Measurements from ENCODE around the gene SCAMP4. TPM values are rescaled to one million over a fixed set of nuclear protein-coding genes. Genes with fewer than 3 reads are reported as not detected.
"Not testable (repeated sequence)": the region's sequence is repeated elsewhere in the genome, so short reads cannot be mapped to it uniquely, and the experiment has no call there.

The SCAMP4 gene
- total RNA-seq, 1 experiment from 2014 or later = 33.0 TPM

DNA sequence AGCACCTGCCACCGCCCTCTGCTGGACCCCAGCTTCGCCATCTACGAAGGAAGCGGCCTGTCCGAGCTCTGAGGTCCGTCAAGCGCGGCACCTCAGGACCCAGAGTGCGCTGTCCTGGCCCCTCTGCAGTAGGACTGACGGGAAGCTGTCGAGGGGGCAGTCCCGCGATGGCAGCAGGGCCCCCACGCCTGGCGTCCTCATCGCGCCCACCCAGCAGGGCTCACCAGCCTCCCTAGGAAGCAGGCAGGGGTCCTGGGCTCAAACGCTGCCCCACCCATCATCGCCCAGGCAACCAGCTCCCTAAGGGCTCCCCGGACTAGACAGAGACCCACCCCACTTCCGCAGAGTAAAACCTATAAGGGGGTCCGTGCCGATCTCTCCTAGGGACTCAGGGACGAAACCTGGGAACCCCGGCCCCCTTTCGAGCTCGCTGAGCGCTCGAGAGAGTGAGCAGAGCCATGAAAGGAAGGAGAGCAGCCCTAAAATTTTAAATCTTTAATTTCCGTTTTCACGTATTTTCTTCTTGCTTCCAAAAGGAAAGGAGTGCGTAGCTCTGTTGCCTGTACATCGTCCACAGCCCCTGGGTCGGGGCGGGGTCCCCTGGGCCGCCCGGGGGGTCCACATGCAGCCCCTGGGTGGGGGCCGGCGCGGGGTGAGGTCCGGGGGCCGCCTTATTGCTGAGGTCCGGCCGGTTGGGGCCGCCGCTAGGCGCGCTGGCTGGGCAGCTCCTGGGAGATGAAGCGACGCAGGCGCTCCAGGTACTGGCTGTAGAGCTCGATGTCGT is 28.5 kb upstream of the SCAMP4 start:
- H3K27me3 ChIP-seq, H3K36me3 ChIP-seq, DNase-seq, H3K9me3 ChIP-seq: not testable (repeated sequence)
- H3K4me3 ChIP-seq = peak overlapping the region; percentile 90

DNA sequence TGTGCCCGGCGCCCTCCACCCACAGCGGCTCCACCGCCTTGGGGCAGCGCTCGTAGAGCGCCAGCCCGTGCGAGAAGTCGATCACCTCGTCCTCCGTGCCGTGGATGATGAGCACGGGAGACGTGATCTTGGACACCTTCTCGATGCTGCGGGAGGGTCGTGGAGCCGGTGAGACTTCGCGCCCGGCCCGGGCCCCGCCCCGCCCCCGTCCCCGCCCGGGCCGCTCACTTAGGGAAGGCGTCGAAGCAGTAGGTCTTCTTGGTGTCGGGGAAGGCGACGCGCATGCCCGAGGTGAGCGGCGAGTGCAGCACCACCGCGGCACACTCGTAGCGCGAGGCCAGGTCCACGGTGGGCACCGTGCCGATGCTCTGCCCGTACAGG is 27.9 kb upstream of the SCAMP4 start:
- not testable (repeated sequence) for H3K9me3 ChIP-seq, DNase-seq, H3K27me3 ChIP-seq, H3K4me3 ChIP-seq, H3K36me3 ChIP-seq

DNA sequence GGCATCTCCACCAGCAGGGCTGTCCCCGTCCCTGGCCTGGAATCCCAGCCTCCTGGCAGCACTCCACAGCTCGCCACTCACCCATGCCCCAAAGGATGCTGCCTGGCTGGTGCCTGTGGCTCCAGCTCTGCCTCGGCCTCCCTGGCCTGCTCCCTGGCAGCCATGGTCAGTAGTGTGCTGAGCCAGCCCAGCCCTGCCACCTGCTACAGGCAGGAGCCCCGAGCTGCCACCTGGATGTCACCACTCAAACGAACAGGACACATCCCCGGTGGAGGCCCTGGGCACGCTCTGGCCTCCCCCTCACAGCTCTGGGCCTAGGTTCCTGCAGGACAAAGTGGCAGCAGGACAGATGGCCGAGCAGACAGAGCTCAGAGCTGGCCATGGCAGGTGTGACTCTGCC is 26.6 kb upstream of the SCAMP4 start:
- not testable (repeated sequence) for DNase-seq, H3K27me3 ChIP-seq, H3K9me3 ChIP-seq, H3K36me3 ChIP-seq, H3K4me3 ChIP-seq

DNA sequence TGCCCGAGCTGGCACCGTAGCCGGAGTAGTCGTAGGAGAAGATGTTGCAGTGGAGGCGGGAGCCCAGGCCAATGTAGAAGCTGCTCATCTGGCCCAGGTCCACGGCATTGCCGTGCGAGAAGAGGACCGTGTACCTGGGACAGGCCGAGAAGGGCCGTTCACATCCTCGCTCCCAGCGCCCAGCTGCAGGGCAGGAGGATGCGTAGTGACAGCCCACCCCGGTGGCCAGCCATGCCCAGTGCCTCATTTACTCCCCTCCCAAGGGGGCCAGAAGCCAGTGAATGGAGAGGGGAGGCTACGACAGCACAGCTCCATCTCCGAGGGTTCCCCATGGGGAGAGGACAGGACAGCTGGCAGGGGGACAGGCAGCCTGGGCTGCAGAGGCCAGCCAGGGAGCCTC is 25.2 kb upstream of the SCAMP4 start:
- not testable (repeated sequence) for H3K9me3 ChIP-seq, H3K27me3 ChIP-seq, H3K36me3 ChIP-seq, H3K4me3 ChIP-seq, DNase-seq

DNA sequence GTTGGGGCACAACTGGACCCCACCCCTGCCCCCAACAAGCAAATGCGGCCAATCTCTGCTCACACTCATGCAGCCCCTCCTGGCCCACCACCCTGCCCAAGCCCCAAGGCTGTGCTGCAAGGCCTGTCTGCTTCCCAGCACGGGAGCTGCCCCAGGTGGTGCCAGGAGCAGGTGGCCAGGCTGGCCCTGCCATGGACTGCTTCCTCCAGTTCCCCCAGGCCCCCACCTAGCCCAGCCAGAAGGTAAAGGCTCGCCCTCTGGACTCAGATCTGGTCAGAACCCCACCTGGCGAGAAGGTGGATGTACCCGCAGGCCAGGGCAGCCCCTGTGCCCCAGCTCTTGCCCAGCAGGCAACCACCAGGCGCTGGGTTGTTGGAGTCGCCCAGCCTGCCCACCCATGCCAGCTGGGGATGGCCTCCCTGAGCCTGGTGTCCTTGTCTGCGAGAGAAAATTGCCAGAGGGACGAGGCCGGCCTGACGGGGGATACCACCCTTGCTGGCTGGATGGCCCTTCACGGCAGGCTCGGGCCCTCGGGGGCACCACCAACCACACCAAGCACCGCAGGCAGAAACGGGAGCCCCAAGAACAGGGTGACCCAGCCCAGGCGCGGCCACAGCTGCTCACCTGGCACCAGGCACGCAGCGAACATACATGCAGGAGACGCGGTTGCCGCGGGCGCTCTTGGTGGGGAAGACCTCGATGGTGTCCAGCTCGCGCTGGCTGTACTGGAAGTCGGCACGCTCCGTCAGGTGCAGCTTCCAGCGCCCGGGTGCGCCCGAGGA is 24.4 kb upstream of the SCAMP4 start:
- no peak overlapping the region for H3K4me3 ChIP-seq
- H3K9me3 ChIP-seq = no peaks in the 10 kb centered on the region
- DNase-seq = no peak
- no peaks in the 10 kb centered on the region for H3K36me3 ChIP-seq
- no peaks in the 10 kb centered on the region for H3K27me3 ChIP-seq

DNA sequence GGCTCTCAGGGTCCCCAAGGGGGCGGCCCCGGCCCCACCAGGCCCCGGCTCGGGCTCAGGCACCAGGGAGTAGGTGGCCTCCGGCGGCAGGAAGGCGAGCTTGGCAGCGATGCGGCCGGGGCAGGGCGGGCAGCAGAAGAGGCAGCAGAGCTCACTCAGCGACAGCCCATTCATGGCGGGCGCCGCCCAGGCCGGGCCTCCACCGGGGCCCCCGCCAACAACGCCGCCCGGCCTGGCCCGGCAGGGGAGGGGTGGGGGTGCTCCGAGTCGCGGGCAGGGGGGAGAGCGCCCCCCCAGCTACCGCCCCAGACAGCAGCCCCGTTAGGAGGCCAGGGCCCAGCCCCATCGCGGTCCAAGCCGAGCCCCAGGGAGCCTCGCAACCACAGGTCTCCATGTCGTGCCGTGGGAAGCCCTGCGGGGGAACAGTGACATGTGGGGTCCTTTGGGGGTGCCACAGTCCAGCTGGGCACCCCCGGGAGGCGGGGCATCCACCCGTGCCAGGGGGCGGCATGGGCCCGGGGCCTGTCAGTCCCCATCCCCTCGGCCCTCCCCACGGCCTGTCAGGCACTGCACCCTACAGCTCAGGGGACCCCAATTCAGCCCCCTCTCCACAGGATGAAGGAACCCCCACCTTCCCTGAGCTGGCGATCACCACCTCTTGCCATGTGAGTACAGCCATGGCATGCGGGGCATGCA is 23.7 kb upstream of the SCAMP4 start:
- not testable (repeated sequence) for H3K27me3 ChIP-seq, H3K36me3 ChIP-seq, H3K4me3 ChIP-seq, DNase-seq, H3K9me3 ChIP-seq

DNA sequence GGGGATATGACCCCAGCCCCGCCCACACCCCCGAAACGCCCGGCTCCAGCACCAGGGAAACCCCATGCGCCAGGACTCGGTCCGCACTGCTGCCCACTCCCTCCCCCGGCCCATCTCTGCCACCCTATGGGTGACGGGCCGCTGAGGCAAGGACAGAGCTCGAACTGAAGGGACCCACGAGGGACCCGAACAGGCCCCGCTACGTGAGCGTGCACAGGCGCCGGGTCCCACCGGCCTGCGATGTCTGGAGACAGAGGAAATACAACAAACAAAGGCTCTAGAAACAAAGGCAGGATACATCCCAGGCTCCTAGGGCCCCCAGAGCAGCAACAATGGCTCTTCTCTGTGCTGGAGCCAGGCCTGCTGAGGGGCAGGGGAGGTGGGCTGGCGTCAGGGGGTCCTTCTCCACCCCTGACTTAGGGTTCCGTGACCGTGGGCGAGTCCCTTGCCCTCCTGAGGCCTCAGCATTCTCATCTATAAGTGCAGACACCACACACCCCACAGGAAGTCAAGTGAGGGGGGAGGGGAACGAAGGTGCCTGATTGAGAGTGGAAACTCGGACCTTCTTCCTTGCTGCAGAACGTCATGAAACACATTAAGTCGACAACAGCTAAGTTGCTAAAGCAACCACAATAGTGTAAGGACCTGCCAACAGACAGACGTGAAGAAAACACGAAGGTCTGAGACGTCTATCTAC is 23.0 kb upstream of the SCAMP4 start:
- no peak overlapping the region for H3K4me3 ChIP-seq
- H3K27me3 ChIP-seq = no peaks in the 10 kb centered on the region
- H3K9me3 ChIP-seq = no peaks in the 10 kb centered on the region
- H3K36me3 ChIP-seq = no peaks in the 10 kb centered on the region
- no peak for DNase-seq

DNA sequence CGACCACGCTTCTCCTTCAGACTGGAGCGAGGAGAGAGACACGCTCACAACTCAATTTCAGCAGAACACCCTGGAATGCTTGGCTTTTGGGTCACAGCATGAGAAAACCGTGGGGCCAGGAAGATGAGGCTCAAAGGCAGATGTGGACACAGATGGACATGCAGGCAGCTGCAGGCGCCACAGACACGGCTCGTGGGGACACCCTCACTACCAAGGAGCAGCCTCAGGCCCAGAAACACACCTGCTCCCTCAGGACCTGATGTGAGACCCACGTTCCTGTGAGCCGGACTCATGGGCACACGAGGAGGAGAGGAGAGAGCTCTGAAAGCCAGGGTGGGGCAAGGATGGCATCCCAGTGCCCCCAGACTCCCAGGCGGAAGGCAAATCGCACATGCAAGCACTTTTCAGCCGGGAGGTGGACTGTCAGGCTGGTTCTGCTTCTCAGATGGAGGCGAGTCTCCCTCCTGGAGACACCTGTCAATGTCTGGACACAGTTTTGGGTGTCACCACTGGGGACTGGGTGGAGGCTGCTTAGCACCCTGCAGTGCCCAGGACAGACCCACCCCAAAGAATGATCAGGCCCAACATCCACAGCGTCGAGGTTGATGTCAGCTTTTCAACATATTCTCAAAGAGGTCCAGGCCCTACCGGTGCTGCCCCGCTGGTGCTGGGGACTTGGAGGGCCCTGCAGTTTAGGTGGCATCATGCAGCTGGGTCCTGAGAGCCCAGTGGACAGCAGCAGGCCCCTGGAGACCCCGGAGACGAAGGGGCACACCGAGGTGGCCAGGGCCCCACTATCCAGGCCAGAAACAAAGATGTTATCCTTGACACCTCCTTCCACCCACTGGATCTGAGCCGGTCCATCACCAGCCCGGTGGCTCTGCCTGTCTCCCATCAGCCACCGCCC is 22.2 kb upstream of the SCAMP4 start:
- Histone ChIP-seq H3K36me3 (no peaks in the 10 kb centered on the region), H3K9me3 (no peaks in the 10 kb centered on the region), H3K27me3 (no peaks in the 10 kb centered on the region), H3K4me3 (no peak overlapping the region; the same call in 1 of the 2 replicates)
- no peak for DNase-seq

DNA sequence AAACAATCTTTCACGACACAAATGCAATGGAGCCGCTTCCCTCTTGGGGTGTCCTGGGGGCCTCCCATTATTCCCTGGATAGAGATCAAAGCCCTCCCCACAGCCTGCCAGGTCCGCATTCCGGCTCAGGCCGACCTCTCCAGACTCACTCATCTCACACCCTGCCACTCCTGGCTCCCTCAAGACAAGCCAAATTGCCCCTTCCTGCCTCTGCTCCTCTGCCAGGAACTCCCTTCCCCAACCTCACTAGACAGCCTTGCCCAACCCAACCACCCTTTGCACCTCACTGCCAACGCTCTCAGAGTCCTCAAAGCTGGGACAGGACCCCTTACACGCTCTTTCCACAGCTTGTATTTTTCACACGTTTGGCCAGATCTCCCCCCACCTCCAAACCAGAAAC is 21.4 kb upstream of the SCAMP4 start:
- no peaks in the 10 kb centered on the region for H3K27me3 ChIP-seq
- peak overlapping the region; percentile 72 for H3K4me3 ChIP-seq
- no peak for DNase-seq
- no peaks in the 10 kb centered on the region for H3K36me3 ChIP-seq
- no peaks in the 10 kb centered on the region for H3K9me3 ChIP-seq

DNA sequence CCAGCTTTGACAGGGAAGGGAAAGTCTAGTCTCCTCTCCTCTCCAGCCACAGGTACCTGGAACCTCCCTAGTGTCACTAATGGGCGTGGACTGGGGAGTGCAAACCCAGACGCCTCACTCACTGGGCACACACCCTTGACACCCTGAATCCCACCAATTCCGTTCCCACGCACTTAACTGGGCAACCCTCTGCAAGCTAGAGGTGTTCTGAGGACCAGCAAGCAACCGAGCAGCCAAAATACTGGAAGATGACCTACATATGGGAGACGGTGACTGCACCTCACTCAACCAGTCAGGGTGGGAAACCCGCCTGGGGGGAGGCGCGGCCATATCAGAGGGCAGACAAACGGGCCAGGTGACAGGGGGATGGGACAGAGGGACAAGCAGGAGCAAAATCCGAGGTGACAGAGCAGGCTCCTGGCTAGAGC is 20.9 kb upstream of the SCAMP4 start:
- no peaks in the 10 kb centered on the region for H3K36me3 ChIP-seq
- H3K27me3 ChIP-seq = no peaks in the 10 kb centered on the region
- DNase-seq = no peak
- H3K9me3 ChIP-seq = no peaks in the 10 kb centered on the region
- H3K4me3 ChIP-seq = peak overlapping the region; percentile 72

DNA sequence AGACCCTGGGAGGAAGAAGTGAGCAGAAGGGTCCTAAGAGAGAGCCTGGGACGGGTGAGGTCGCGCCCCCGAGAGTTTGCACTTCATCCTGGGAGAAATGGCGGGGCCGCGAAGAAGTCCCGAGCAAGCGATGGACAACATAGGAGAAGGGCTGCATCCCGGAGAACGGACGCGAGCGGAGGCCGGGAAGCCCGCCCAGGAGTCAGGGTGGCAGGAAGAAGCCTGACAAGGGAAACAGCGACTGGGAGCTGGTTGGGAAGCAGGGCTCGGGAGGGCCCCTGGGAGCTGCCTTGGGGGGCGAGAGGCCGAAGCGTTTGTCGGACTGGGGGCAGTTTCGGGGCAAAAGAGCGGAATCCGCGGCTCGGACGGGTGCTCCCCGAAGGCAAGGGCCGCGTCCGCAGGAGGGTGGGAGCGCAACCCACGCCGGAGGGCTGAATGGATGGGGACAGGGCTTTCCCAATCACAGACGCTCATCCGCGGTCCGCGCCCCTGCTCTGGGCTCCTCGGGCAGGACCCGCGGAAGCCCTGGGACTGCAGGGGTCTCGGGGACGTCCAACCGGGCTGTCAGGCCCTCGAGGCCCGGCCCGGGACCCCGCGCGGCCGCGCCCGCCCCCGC is 20.4 kb upstream of the SCAMP4 start:
- Histone ChIP-seq H3K36me3 (no peaks in the 10 kb centered on the region), H3K27me3 (no peaks in the 10 kb centered on the region), H3K4me3 (peak overlapping the region; percentile 72), H3K9me3 (no peaks in the 10 kb centered on the region)
- no peak for DNase-seq

DNA sequence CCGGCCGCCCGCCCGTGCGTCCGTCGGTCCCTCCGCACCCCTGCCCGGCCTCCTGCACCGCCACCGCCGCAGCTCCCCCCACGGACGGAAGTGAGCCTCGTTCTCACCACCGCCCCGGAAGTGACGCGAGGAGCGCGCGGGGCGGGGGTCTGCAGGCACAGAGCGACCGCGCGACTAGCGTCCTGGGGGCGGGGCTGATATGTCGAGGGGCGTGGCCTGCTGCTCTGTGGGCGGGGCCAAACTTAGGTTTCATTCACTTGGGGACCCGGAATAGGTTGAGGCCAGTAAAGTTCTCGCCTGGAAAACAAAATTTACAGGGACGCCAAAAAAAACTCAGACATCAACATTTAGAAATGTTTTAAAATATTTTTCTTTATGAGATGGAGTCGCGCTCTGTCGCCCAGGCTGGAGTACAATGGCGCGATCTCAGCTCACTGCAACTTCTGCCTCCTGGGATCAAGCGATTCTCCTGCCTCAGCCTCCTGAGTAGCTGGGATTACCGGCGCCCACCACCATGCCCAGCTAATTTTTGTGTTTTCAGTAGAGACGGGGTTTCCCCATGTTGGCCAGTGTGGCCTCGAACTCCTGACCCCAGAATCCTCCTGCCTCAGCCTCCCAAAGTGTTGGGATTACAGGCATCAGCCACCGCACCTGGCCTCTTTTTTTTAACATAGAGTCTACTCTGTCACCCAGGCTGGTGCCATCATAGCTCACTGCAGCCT is 19.6 kb upstream of the SCAMP4 start, which contains the start of gene ABHD17A:
ABHD17A (minus strand) TSS at position 99 of the 722 bp plus-strand sequence. CDS start 3,930 bp downstream, outside the sequence.
- not testable (repeated sequence) for H3K36me3 ChIP-seq, H3K9me3 ChIP-seq, H3K27me3 ChIP-seq
- peak; percentile 87 for DNase-seq
- peak within 1 kb of the TSS; percentile 72 for H3K4me3 ChIP-seq

DNA sequence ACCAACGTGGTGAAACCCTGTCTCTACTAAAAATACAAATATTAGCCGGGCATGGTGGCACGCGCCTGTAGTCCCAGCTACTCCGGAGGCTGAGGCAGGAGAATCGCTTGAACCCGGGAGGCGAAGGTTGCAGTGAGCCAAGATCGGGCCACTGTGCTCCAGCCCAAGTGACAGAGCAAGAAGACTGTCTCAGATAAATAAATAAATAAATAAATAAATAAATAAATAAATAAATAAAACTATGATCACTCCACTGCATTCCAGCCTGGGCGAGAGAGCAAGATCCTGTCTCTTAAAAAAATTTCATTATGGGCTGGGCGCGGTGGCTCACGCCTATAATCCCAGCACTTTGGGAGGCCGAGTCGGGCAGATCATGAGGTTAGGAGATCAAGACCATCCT is 18.8 kb upstream of the SCAMP4 start:
- not testable (repeated sequence) for H3K9me3 ChIP-seq, H3K4me3 ChIP-seq, H3K27me3 ChIP-seq, DNase-seq, H3K36me3 ChIP-seq

DNA sequence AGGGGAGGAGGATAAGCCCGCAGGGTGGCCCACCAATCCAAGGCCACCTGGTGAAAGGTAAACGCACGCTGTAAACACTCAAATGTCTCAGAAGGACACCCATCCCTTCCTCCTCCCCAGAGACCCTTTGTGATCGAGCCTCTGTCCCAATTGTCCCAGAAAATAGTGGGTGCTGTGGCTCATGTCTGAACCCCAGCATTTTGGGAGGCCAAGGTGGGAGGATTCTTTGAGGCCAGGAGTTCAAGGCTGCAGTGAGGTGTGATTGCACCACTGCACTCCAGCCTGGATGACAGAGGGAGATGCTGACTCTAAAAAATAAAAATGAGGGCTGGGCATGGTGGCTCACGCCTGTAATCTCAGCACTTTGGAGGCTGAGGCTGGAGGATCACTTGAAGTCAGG is 16.8 kb upstream of the SCAMP4 start:
- no peaks in the 10 kb centered on the region for H3K9me3 ChIP-seq
- H3K36me3 ChIP-seq = no peaks in the 10 kb centered on the region
- no peaks in the 10 kb centered on the region for H3K27me3 ChIP-seq
- no peak overlapping the region for H3K4me3 ChIP-seq
- no peak for DNase-seq

DNA sequence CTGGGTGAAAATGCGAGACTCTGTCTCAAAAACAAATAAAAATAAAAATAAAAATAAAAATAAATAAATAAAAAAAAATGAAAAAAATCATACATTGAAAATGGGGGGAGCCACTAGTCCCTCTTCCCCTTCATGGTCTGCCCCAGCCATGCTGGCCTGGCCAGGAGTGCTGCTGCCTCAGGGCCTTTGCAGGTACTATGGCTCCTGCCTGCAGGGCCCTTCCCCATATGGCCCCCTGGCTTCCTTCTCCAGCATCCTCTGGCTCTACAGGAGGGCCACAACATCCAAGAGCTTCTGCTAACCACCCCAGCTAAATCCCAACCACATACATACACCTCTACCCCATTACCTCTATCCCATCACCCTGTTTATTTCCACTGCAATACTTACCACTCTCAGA is 15.3 kb upstream of the SCAMP4 start:
- no peak for DNase-seq
- Histone ChIP-seq H3K4me3 (no peak overlapping the region), H3K27me3 (no peaks in the 10 kb centered on the region), H3K36me3 (no peaks in the 10 kb centered on the region), H3K9me3 (no peaks in the 10 kb centered on the region)

Measured in MG63 (cell line).